Neural cell (in vitro differentiated cells): ENCODE measurements around the gene CACNA1D. TPM values are rescaled to one million over a fixed set of nuclear protein-coding genes. Genes with fewer than 3 reads are reported as not detected.

Experiments used
- H2AFZ ChIP-seq: fragments of 200-600, 300-800 bp; sonication (generic), shearing (Covaris generic); 2 replicates; pipeline ENCODE4 v1.6.0; 2014; ENCODE audit warnings: low read depth, mild to moderate bottlenecking, antibody characterized with exemption, low read length, moderate library complexity
- H3F3A ChIP-seq: fragments of 200-600 bp; shearing (Covaris generic); 2 replicates; pipeline ENCODE4 v1.6.1; 2016; ENCODE audit warnings: mild to moderate bottlenecking, moderate library complexity, mixed read lengths, antibody characterized with exemption, low read length; ENCODE audit not compliant: insufficient read depth, poor library complexity, severe bottlenecking
- H3K27ac ChIP-seq: fragments of 200-600, 300-800 bp; sonication (generic), shearing (Covaris generic); 2 replicates; pipeline ENCODE4 v1.5.1; 2014; ENCODE audit warnings: mild to moderate bottlenecking, low read length, moderate library complexity
- H3K27me3 ChIP-seq: fragments of 300-800, 200-600 bp; sonication (generic), shearing (Covaris generic); 2 replicates; pipeline ENCODE4 v1.6.0; 2014; ENCODE audit warnings: mild to moderate bottlenecking, low read depth, low read length, moderate library complexity; ENCODE audit not compliant: insufficient read depth
- H3K36me3 ChIP-seq: fragments of 300-800, 200-600 bp; sonication (generic), shearing (Covaris generic); 2 replicates; pipeline ENCODE4 v1.5.1; 2014; ENCODE audit warnings: mild to moderate bottlenecking, antibody characterized with exemption, low read length, moderate library complexity; ENCODE audit not compliant: insufficient read depth
- H3K4me2 ChIP-seq: fragments of 300-800, 200-600 bp; sonication (generic), shearing (Covaris generic); 2 replicates; pipeline ENCODE4 v1.6.0; 2014; ENCODE audit warnings: mild to moderate bottlenecking, low read length
- H3K4me3 ChIP-seq: fragments of 300-800, 200-600 bp; sonication (generic), shearing (Covaris generic); 2 replicates; pipeline ENCODE4 v1.5.1; 2014; ENCODE audit warnings: mild to moderate bottlenecking, low read length, moderate library complexity
- H3K79me2 ChIP-seq: fragments of 200-600 bp; shearing (Covaris generic); replicated peaks from 2 replicates; pipeline ENCODE4 v1.6.0; 2014; ENCODE audit warnings: mild to moderate bottlenecking, low read length, moderate library complexity; ENCODE audit not compliant: insufficient read depth
- H3K9ac ChIP-seq: fragments of 300-800, 200-600 bp; sonication (generic), shearing (Covaris generic); 2 replicates; pipeline ENCODE4 v1.6.1; 2016; ENCODE audit warnings: mild to moderate bottlenecking, low read length, mixed read lengths
- H3K9me2 ChIP-seq: fragments of 200-600 bp; shearing (Covaris generic); 2 replicates; pipeline ENCODE4 v1.6.1; 2016; ENCODE audit warnings: mild to moderate bottlenecking, low read length, mixed read lengths; ENCODE audit not compliant: insufficient read depth
- H3K9me3 ChIP-seq: fragments of 200-600, 300-800 bp; sonication (generic), shearing (Covaris generic); 2 replicates; pipeline ENCODE4 v1.6.1; 2016; ENCODE audit warnings: mild to moderate bottlenecking, mixed run types, low read length, moderate library complexity, mixed read lengths
- H4K20me1 ChIP-seq: fragments of 200-600 bp; shearing (Covaris generic); 2 replicates; pipeline ENCODE4 v1.6.1; 2016; ENCODE audit warnings: mild to moderate bottlenecking, mixed run types; ENCODE audit not compliant: insufficient read depth
- EP300 ChIP-seq: fragments of 450-650 bp; conservative IDR thresholded peaks from 2 replicates; pipeline ENCODE4 v1.6.1; 2014; ENCODE audit warnings: antibody characterized with exemption, mild to moderate bottlenecking, moderate library complexity; ENCODE audit not compliant: poor library complexity, severe bottlenecking
- EZH2 ChIP-seq: fragments of 200-600, 300-800 bp; shearing (Covaris generic), sonication (generic); IDR thresholded peaks from 2 replicates; pipeline ENCODE4 v1.6.1; 2014; ENCODE audit warnings: antibody characterized with exemption, low read length, borderline replicate concordance, mild to moderate bottlenecking; ENCODE audit not compliant: insufficient read depth, poor library complexity, severe bottlenecking
- MXI1 ChIP-seq: fragments of 450-650 bp; conservative IDR thresholded peaks from 2 replicates; pipeline ENCODE4 v1.6.1; 2014; ENCODE audit warnings: antibody characterized with exemption, mild to moderate bottlenecking; ENCODE audit not compliant: poor library complexity, severe bottlenecking
- POLR2AphosphoS5 ChIP-seq: IDR thresholded peaks from 2 replicates; pipeline ENCODE4 v1.6.1; 2012
- RAD21 ChIP-seq: fragments of 450-650 bp; conservative IDR thresholded peaks from 2 replicates; pipeline ENCODE4 v1.6.1; 2014; ENCODE audit warnings: antibody characterized with exemption, mild to moderate bottlenecking, moderate library complexity
- REST ChIP-seq: IDR thresholded peaks from 2 replicates; pipeline ENCODE4 v1.6.1; 2012; ENCODE audit warnings: borderline replicate concordance
- SMC3 ChIP-seq: fragments of 450-650 bp; conservative IDR thresholded peaks from 2 replicates; pipeline ENCODE4 v1.6.1; 2014; ENCODE audit warnings: antibody characterized with exemption, mild to moderate bottlenecking, moderate library complexity; ENCODE audit not compliant: poor library complexity
- TAF1 ChIP-seq: IDR thresholded peaks from 2 replicates; pipeline ENCODE4 v1.6.1; 2012; ENCODE audit warnings: low read depth
- polyA plus RNA-seq: library from polyadenylated mRNA; depleted of rRNA; stranded (reverse); fragments of >200 nt; gene quantifications from 2 replicates; pipeline ENCODE4 v1.2.3, GENCODE V29; 2014
- TF ChIP-seq, protein P1 (sequence below): fragments of 450-650 bp; IDR thresholded peaks from 2 replicates; pipeline ENCODE4 v1.5.1; 2014; ENCODE audit warnings: antibody characterized with exemption, mild to moderate bottlenecking, moderate library complexity; ENCODE audit not compliant: poor library complexity, severe bottlenecking

Gene CACNA1D
- polyA plus RNA-seq, 1 donor from 2014 or later: 22.5 TPM

GRCh38 chr3:53708001-53708621 is 213.7 kb downstream of the CACNA1D start:
- no peaks in the 10 kb centered on the region for H3K79me2 ChIP-seq
- H3K9ac ChIP-seq: no peak overlapping the region
- no peaks in the 10 kb centered on the region for H3K27me3 ChIP-seq
- H4K20me1 ChIP-seq: no peaks in the 10 kb centered on the region
- no peaks in the 10 kb centered on the region for H3K36me3 ChIP-seq
- H3K9me2 ChIP-seq: no peaks in the 10 kb centered on the region
- TF ChIP-seq RAD21: no peak
- TF ChIP-seq REST: no peak
- no peak for TF ChIP-seq EZH2
- TF ChIP-seq, protein P1, sequence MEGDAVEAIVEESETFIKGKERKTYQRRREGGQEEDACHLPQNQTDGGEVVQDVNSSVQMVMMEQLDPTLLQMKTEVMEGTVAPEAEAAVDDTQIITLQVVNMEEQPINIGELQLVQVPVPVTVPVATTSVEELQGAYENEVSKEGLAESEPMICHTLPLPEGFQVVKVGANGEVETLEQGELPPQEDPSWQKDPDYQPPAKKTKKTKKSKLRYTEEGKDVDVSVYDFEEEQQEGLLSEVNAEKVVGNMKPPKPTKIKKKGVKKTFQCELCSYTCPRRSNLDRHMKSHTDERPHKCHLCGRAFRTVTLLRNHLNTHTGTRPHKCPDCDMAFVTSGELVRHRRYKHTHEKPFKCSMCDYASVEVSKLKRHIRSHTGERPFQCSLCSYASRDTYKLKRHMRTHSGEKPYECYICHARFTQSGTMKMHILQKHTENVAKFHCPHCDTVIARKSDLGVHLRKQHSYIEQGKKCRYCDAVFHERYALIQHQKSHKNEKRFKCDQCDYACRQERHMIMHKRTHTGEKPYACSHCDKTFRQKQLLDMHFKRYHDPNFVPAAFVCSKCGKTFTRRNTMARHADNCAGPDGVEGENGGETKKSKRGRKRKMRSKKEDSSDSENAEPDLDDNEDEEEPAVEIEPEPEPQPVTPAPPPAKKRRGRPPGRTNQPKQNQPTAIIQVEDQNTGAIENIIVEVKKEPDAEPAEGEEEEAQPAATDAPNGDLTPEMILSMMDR: no peak
- TF ChIP-seq TAF1: no peak
- TF ChIP-seq POLR2AphosphoS5: no peak
- no peak for TF ChIP-seq SMC3
- no peak for TF ChIP-seq EP300
- TF ChIP-seq MXI1: no peak
- no peak overlapping the region for H3K4me2 ChIP-seq
- H3K9me3 ChIP-seq: no peaks in the 10 kb centered on the region
- H3F3A ChIP-seq: no peaks in the 10 kb centered on the region
- no peak overlapping the region for H3K4me3 ChIP-seq
- no peak overlapping the region for H2AFZ ChIP-seq
- no peak overlapping the region for H3K27ac ChIP-seq

- no peak overlapping the region for H3K27ac ChIP-seq
- no peaks in the 10 kb centered on the region for H4K20me1 ChIP-seq
- H3K9me3 ChIP-seq: no peaks in the 10 kb centered on the region
- H3K36me3 ChIP-seq: no peaks in the 10 kb centered on the region
- no peak overlapping the region for H3K9ac ChIP-seq
- H3K27me3 ChIP-seq: no peaks in the 10 kb centered on the region
- TF ChIP-seq REST: no peak
- TF ChIP-seq POLR2AphosphoS5: no peak
- no peak for TF ChIP-seq RAD21
- TF ChIP-seq MXI1: no peak
- no peak for TF ChIP-seq EZH2
- no peak for TF ChIP-seq SMC3
- TF ChIP-seq EP300: no peak
- TF ChIP-seq, protein P1: no peak
- no peak for TF ChIP-seq TAF1
- H3K4me3 ChIP-seq: no peak overlapping the region
- no peaks in the 10 kb centered on the region for H3F3A ChIP-seq
- H2AFZ ChIP-seq: no peak overlapping the region
- no peaks in the 10 kb centered on the region for H3K9me2 ChIP-seq
- H3K79me2 ChIP-seq: no peaks in the 10 kb centered on the region
- no peak overlapping the region for H3K4me2 ChIP-seq
These were observed 214.8 kb downstream of the CACNA1D start for GRCh38 chr3:53709256-53709655.
